Esophagus squamous epithelium (tissue), 5 donors: ENCODE results near the gene FUT2. TPM values are rescaled to one million over a fixed set of nuclear protein-coding genes. Genes with fewer than 3 reads are reported as not detected.
A peak's percentile ranks its signal among the peaks of the same experiment; 100 is the strongest.
"Not testable (repeated sequence)": the region's sequence is repeated elsewhere in the genome, so short reads cannot be mapped to it uniquely, and the experiment has no call there.

ENCODE experiments used
- DNase-seq: peaks from one replicate; lab custom pipeline; 2025; lab: John Stamatoyannopoulos, UW
- H3K27ac ChIP-seq, 4 donors: fragments of 200-600 bp; sonication (generic); one replicate each; pipeline ENCODE4 v1.5.1; 2016 to 2019; ENCODE audit warnings: mild to moderate bottlenecking in 1 of 4
- H3K27me3 ChIP-seq, 4 donors: fragments of 200-600 bp; sonication (generic); 1 replicate in 3 of 4; 2 replicates in 1 of 4; pipeline versions ENCODE4 v1.5.1 to v1.6.0; 2017 to 2021; ENCODE audit warnings: antibody characterized with exemption in 1 of 4
- H3K36me3 ChIP-seq, 3 donors: fragments of 200-600 bp; sonication (generic); one replicate each; pipeline ENCODE4 v1.5.1; 2016 to 2019
- H3K4me1 ChIP-seq, 3 donors: fragments of 200-600 bp; sonication (generic); one replicate each; pipeline ENCODE4 v1.5.1; 2017 to 2019
- H3K4me3 ChIP-seq, 4 donors: fragments of 200-600 bp; sonication (generic); 1 replicate in 3 of 4; 2 replicates in 1 of 4; pipeline ENCODE4 v1.5.1; 2016 to 2019; ENCODE audit warnings: mild to moderate bottlenecking in 2 of 4, moderate library complexity in 1 of 4
- H3K9me3 ChIP-seq, 3 donors: fragments of 200-600 bp; sonication (generic); one replicate each; pipeline ENCODE4 v1.5.1; 2016 to 2019
- CTCF ChIP-seq, 6 experiments: fragments of 450-650 bp in 4 of 6; fragments of 200-600 bp in 2 of 6; sonication (generic) in 2 of 6; IDR thresholded peaks; one replicate each; pipeline ENCODE4 v1.5.1; 2016 to 2019; ENCODE audit warnings: antibody characterized with exemption in 6 of 6, mild to moderate bottlenecking in 4 of 6, moderate library complexity in 4 of 6
- POLR2A ChIP-seq, 4 donors: fragments of 450-650 bp; IDR thresholded peaks; one replicate each; pipeline ENCODE4 v1.6.1; 2017; ENCODE audit warnings: antibody characterized with exemption in 4 of 4, mild to moderate bottlenecking in 4 of 4, moderate library complexity in 3 of 4
- WGBS, 2 donors: methylation state at CpG; one replicate each; pipeline ENCODE4 v1.1.5; 2018; 5-methylcytosine and 5-hydroxymethylcytosine counted together
- intact Hi-C: fragments of 100-400 bp; cut with DNase I; formaldehyde crosslinking; loops from one replicate; pipeline ENCODE4 v1.15.0; 2022
- total RNA-seq, 4 donors: library from RNA; depleted of rRNA; stranded (reverse); fragments of >200 nt; gene quantifications; one replicate each; pipeline ENCODE4 v1.1.0, GENCODE V29; 2016
- donor health status: DM: yes; HTN: yes; CAD: no.

Gene FUT2
- total RNA-seq, 4 donors from 2014 or later = 12.2 to 125 (median 38.5) TPM

GRCh38 chr19:48716562-48717291, 21.0 kb downstream of the FUT2 start:
- no peaks in the 10 kb centered on the region for H3K27me3 ChIP-seq
- DNase-seq = no peak
- H3K4me3 ChIP-seq = peak overlapping the region in 3 of 4 donors; percentile 25 to 48 (median 33)
- intact Hi-C loops = no loop called here
- H3K9me3 ChIP-seq = no peaks in the 10 kb centered on the region
- peak overlapping the region; percentile 82 to 93 (median 86) for H3K27ac ChIP-seq
- H3K4me1 ChIP-seq = peaks cover 33 to 79% (median 51%) of the 10 kb centered on the region in 3 donors
- no peaks in the 10 kb centered on the region for H3K36me3 ChIP-seq
- TF ChIP-seq POLR2A (IDR thresholded peaks at IDR 0.05) = no peak
- TF ChIP-seq CTCF (IDR thresholded peaks at IDR 0.05) = no peak
- 18 to 21% methylated on average over 9 to 23 of the region's 24 CpGs for WGBS, 2 donors

DNA sequence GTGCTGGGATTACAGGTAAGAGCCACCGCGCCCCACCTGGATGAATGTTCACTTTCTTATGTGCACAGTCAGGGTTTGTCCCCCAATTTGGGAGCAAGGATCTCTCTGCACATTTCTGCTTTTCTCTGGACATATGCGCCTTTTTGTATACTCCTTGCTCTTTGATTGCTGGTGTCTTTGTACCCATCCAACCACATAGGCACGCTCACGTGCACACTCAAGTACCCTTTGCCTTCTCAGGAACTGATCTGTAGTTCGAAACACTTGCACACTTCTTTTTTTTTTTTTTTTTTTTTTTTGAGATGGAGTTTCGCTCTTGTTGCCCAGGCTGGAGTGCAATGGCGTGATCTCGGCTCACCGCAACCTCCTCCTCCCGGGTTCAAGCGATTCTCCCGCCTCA, 22.3 kb downstream of the FUT2 start:
- H3K27ac ChIP-seq, H3K27me3 ChIP-seq, H3K4me3 ChIP-seq, intact Hi-C loops, H3K9me3 ChIP-seq, H3K36me3 ChIP-seq, DNase-seq: not testable (repeated sequence)
- WGBS, 2 donors = 97 to 99% methylated on average over 7 to 10 of the region's 13 CpGs
- H3K4me1 ChIP-seq = peaks cover 29 to 73% (median 46%) of the 10 kb centered on the region in 3 donors

DNA sequence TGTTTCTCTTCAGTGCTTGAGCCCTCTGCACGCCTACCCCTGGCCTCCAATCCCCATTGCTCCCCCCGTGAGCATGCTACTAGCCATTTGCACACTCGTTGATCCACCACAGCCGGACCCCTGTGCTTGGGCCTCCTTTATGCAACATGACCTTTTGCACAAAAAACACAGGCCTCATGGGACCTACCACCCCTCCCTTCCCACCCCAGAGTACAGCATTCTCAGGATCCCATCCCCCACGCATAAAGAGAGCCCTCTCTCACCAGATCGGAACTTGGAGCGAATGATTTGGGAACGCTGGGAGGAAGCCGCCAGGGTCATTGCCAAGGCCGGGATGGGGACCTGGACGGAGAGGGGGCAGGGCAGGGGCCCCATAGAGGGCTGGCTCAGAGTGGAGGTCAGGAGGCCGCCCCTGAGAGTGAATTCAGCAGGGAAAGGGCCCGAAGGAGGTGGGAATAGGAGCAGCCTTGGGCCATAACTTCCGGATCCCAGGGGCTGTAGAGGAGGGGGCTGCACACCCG, 23.0 kb downstream of the FUT2 start:
- Histone ChIP-seq H3K36me3 (no peaks in the 10 kb centered on the region), H3K27ac (peak overlapping the region in 2 of 4 donors; percentile 38 to 92), H3K9me3 (no peaks in the 10 kb centered on the region), H3K27me3 (no peaks in the 10 kb centered on the region), H3K4me1 (peaks cover 23 to 67% (median 41%) of the 10 kb centered on the region in 3 donors), H3K4me3 (no peak overlapping the region)
- 66 to 80% methylated on average over 6 to 15 of the region's 15 CpGs for WGBS, 2 donors
- TF ChIP-seq CTCF (IDR thresholded peaks at IDR 0.05) (no peak), POLR2A (IDR thresholded peaks at IDR 0.05) (no peak)
- DNase-seq = no peak
- intact Hi-C loops = no loop called here

- TF ChIP-seq CTCF (IDR thresholded peaks at IDR 0.05) (no peak), POLR2A (IDR thresholded peaks at IDR 0.05) (no peak)
- H3K27ac ChIP-seq = peak within 1 kb of the TSS; percentile 76 to 92 (median 90)
These were observed 23.7 kb downstream of the FUT2 start, which contains the start of gene MAMSTR for GRCh38 chr19:48719263-48720171. Gene MAMSTR (minus strand): TSS chr19:48719725. CDS start chr19:48719031, 694 bp downstream.

GRCh38 chr19:48720251-48720612, 24.5 kb downstream of the FUT2 start:
- WGBS, 2 donors = 30 to 39% methylated on average over 6 to 12 of the region's 12 CpGs
- DNase-seq = no peak
- Histone ChIP-seq H3K4me1 (peaks cover 16 to 69% (median 42%) of the 10 kb centered on the region in 3 donors), H3K9me3 (no peaks in the 10 kb centered on the region), H3K36me3 (peaks cover 0 to 6% (median 0%) of the 10 kb centered on the region in 3 donors), H3K27ac (peak overlapping the region; percentile 76 to 92 (median 90)), H3K27me3 (no peaks in the 10 kb centered on the region), H3K4me3 (peak overlapping the region in 3 of 4 donors; percentile 60 to 75 (median 60))
- intact Hi-C loops = no loop called here
- TF ChIP-seq POLR2A (IDR thresholded peaks at IDR 0.05) (no peak), CTCF (IDR thresholded peaks at IDR 0.05) (no peak)

More at GRCh38 chr19:48719263-48720171, 23.7 kb downstream of the FUT2 start, which contains the start of gene MAMSTR:
- H3K4me3 ChIP-seq = peak within 1 kb of the TSS; percentile 40 to 75 (median 60)
- no peak for DNase-seq
- H3K27me3 ChIP-seq = no peaks in the 10 kb centered on the region
- peaks cover 0 to 6% (median 0%) of the 10 kb centered on the region in 3 donors for H3K36me3 ChIP-seq
- intact Hi-C loops = no loop called here
- no peaks in the 10 kb centered on the region for H3K9me3 ChIP-seq
- 69 to 80% methylated on average over 5 to 17 of the region's 33 CpGs for WGBS, 2 donors
- H3K4me1 ChIP-seq = peaks cover 23 to 69% (median 46%) of the 10 kb centered on the region in 3 donors
